Esophagus squamous epithelium (tissue), 4 donors: ENCODE results near the gene HMCN2.

Experiments
- POLR2A ChIP-seq, 4 donors: fragments of 450-650 bp; IDR thresholded peaks; one replicate each; pipeline ENCODE4 v1.6.1; 2017; ENCODE audit warnings: antibody characterized with exemption in 4 of 4, mild to moderate bottlenecking in 4 of 4, moderate library complexity in 3 of 4
- TF ChIP-seq, protein P1 (sequence below), 6 experiments: fragments of 450-650 bp in 4 of 6; fragments of 200-600 bp in 2 of 6; sonication (generic) in 2 of 6; IDR thresholded peaks; one replicate each; pipeline ENCODE4 v1.5.1; 2016 to 2019; ENCODE audit warnings: antibody characterized with exemption in 6 of 6, mild to moderate bottlenecking in 4 of 6, moderate library complexity in 4 of 6

DNA sequence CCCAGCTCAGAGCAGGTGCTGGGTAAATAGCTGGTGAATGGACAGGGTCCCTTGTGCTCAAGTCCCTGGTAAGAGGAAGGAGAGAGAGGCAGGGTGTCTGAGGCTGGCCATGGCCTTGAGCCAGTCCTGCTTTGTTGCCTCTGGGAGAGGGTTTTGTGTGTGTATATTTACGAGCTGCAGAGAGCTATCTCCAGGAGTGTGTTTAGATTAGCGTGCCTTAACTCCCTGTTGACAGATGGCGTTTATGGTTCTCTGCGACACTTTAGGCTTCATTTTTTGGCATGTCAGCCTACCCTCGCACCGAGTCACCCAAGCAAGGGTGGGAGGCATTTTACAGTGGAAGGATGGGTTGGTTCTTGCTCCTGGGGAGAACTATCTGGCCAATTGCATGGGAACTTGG is 22.2 kb downstream of the HMCN2 start:
- TF ChIP-seq, protein P1, sequence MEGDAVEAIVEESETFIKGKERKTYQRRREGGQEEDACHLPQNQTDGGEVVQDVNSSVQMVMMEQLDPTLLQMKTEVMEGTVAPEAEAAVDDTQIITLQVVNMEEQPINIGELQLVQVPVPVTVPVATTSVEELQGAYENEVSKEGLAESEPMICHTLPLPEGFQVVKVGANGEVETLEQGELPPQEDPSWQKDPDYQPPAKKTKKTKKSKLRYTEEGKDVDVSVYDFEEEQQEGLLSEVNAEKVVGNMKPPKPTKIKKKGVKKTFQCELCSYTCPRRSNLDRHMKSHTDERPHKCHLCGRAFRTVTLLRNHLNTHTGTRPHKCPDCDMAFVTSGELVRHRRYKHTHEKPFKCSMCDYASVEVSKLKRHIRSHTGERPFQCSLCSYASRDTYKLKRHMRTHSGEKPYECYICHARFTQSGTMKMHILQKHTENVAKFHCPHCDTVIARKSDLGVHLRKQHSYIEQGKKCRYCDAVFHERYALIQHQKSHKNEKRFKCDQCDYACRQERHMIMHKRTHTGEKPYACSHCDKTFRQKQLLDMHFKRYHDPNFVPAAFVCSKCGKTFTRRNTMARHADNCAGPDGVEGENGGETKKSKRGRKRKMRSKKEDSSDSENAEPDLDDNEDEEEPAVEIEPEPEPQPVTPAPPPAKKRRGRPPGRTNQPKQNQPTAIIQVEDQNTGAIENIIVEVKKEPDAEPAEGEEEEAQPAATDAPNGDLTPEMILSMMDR (IDR thresholded peaks at IDR 0.05): no peak
- no peak for TF ChIP-seq POLR2A (IDR thresholded peaks at IDR 0.05)
